Activated CD4-positive, alpha-beta T cell treated with anti-CD3 and anti-CD28 coated beads, Interleukin-2, amount 50 U/mL, for 24 hours (primary cell): ENCODE measurements around the gene MRTFA.

Experiments used
- DNase-seq, 2 donors: peaks; one replicate each; pipeline ENCODE4 v3.0.0-alpha.2; 2020; ENCODE audit warnings: low read depth in 1 of 2, low spot score in 1 of 2

The MRTFA gene

GRCh38 chr22:40434106-40434505, 202.4 kb downstream of the MRTFA start:
- no peak for DNase-seq

DNA sequence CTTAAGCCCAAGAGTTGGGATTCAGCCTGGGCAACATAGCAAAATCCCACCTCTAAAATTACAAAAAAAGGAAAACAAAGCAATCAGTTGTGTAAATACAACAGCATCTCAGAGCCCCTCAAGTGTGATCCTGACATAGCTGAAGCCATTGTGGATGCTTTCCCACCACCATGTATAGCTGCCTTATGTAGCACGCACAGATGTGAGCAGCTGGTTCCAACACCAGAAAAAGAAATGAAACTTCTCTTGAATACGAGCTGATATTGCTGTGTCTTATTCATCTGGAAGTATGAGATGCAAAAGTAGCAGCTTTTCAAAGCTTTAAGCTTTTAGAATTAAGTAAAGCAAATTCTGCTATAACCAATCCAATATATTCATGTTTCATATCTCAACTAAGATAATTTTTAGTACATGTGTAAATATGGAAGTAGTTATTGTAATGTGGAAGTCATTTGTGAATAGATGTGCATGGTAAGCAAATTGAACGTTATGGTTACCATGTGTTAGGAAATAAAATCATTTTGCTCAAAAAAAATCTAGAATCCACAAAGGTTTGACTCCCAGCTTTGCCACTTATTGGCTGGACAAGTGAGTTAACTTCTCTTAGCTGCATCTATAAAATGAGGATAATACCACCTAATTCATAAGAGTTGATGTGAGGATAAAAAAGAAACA, 203.0 kb downstream of the MRTFA start:
- no peak for DNase-seq

- DNase-seq: no peak
Measured at GRCh38 chr22:40432625-40433024, 203.9 kb downstream of the MRTFA start.

DNA sequence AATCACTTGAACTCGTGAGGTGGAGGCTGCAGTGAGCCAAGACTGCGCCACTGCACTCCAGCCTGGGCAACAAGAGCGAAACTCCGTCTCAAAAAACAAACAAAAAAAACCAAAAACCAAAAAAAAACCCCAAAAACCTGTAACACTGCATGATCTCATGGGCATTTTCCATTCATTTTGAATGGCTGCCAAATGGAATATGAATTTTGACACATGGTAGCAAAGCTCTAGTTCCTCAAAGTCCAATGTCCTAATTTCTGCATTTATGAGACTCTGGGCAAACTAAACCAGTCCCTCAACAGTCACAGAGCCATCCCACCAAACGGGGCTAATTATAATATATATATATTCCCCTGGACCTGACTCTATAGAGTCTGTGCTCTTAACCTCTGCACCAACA, 204.4 kb downstream of the MRTFA start:
- DNase-seq: no peak

GRCh38 chr22:40430991-40431390, 205.5 kb downstream of the MRTFA start:
- DNase-seq: no peak

DNA sequence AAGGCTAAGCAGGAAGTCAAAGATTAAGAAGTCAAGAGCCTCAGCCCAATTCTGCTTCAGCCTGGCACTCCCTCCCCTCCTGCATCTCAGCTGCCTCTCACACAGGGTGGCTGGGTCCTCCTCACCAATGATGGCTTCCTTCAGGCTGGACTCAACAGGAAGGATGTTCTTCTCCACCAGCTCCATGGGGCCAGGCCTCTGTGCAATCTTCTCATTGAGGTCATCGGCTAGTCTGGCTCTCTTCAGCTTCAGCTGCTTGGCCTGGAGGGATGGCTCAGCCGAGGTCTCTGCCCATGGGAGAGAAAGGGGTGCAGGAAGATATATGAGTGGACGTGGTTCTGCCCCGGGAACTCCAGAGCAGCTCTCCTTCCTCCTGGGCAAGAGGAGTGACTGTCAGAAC, 207.0 kb downstream of the MRTFA start:
- no peak for DNase-seq

DNA sequence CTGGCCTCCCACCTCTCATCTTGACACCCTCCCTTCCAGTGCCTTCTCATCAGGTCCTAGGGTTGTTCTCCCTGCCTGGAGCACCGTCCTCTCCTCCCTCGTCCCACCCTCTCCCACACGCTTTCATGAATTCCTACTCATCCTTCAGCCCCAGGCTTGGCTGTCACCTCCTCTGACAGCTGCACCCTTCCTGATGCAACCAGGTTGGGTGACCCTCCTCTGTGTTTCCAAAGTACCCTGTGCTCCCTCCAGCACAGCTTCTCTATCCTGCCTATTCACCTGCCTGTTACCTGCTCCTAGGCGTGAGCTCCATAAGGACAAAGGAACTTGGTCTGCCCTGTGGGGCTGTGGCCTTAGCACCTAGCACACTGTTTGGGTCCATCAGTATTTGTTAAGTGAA, 207.7 kb downstream of the MRTFA start:
- no peak for DNase-seq

DNA sequence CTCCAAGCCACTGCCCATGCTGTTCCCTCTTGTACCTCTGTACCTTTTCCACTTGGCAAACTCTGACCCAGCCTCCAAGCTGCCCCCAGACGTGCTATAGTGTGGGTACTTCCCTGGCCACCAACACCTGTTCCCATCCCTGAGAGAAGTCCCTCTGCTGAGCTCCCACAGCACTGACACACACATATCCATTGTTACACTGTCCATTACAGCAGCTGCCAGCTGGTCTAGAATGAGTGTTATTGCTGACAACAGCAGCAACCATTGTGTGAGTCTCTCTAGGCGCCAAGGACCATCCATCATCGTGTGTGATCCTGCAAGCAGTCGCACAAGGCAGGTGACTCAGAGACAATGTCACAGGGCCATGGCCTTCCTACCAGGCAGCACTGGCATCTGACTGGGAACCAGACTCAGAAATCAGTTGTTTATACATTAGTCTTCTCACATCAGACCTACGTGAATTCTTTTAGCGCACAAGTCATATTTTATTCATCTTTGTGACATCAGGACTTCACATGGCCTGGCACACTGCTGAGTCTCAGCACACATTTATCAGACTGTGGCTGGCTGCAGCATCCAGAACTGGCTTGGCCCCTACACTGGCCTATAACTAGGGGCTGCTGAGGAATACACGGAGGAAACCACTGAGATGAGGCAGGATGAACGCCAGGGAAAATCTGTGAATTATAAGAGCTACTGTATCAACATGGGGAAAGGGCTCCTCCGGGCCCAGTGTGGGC, 209.8 kb downstream of the MRTFA start:
- DNase-seq: no peak

DNA sequence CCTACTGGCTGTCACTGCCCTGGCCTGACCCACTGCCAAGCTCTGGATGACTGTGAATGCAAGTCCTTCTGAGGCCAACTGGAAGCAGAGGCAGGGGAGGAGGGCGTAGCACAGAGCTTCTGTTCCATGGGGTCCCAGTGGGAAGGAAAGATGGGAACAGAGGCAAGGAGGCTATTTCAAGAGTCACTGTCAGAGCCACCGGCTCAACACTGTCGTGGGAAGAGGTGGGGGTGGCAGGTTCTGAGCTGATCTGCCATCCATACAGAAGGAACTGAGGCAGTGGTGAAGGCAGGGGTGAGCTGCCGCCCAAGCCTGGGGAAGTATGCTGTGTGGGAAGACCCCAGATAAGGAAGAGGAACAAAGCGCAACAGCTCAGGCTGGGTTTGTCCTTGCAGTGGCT, 211.4 kb downstream of the MRTFA start:
- no peak for DNase-seq

DNA sequence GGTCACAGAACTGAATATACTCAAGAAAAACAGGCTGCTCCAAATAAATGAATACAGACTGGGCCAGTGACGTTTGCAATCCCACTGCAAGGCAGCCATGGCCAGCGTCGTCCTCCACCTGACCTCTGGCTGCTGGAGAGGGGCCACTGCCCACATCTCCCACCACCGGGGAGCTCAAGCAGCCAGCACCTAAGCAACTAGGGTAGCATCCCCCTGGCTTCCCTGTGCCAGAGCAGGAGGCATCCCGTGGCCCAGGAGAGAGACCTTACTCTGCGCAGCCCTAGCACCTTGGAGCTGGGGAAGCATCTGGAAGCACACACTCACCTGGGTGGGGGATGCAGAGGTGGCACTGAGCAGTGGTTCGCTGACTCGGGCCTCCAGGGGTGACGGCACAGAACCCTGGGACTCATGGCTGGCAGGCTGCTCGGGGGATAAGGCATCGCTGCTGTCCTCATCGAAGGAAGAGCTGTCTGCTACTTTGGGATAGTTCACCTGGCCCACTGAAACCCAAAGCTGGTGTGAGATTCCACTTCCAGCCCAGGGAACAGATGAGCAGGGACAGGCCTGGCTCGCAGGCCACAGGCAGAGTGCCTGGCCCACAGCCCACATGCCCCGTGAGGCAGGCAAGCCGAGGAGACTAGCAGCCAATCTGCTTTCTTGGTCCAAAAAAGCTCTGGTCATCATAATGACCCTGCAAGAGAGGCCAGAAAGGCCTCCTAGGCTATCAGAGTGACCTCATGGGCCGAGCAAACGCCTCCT, 212.5 kb downstream of the MRTFA start:
- no peak for DNase-seq

GRCh38 chr22:40423310-40423688, 213.2 kb downstream of the MRTFA start:
- no peak for DNase-seq

- no peak for DNase-seq
Measured at GRCh38 chr22:40422558-40423309, 213.8 kb downstream of the MRTFA start.

DNA sequence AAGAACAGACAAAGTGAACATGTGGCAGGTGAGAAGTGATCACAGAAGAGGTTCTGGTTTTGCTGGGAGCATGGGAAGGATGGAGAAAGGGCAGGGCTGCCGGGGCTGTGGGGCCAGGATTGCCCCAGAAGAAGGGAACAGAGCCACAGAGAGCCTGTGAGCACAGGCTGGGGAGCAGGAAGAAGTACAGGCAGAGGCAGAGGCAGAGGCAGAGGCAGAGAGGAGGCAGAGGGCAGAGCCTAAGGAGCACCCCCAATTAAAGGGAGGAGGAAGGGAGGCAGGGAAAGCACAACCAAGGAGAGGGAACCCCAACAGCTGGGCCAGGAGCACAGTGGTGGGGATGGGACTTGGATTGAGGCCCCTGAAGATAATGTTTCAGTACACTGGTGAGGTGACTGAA, 214.6 kb downstream of the MRTFA start:
- DNase-seq: no peak

- no peak for DNase-seq
Measured at GRCh38 chr22:40421082-40421350, 215.5 kb downstream of the MRTFA start.

DNA sequence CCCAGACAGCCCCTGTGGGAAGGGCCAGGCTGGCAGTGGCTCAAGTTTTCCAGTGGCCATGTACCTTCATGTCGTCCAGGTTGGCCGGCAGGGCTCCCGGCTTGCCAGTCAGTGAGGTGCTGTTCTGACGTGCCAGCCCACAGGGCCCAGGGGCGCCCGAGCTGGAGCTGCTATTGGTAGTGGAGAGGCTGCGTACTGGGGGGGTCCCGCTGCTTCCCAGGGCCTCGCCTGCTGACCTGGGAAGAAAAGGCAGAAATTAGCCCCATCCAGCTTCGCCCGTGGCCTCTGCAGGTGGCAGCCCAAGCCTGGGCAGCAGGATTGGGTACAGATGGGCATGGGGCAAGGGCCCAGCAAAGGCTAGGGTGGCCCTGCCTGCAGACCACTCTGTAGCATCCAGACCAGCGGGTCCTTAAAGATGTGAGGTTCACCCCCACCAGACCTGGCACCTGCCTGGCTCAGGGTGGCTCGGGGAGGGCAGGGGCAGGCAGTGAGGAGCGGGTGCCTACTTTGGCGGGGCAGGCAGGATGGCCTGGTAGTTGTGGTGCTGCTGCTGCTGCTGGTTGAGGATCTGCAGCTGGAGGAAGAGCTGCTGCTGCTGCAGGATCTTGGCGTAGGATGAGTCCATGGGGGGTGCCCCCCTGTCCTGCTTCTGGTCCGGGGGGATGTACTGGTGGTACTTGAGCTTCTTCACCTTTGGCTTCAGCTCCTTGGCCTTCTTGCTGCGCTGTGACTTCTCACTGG, 216.0 kb downstream of the MRTFA start:
- no peak for DNase-seq

- DNase-seq: no peak
Measured at GRCh38 chr22:40419718-40420117, 216.8 kb downstream of the MRTFA start.

DNA sequence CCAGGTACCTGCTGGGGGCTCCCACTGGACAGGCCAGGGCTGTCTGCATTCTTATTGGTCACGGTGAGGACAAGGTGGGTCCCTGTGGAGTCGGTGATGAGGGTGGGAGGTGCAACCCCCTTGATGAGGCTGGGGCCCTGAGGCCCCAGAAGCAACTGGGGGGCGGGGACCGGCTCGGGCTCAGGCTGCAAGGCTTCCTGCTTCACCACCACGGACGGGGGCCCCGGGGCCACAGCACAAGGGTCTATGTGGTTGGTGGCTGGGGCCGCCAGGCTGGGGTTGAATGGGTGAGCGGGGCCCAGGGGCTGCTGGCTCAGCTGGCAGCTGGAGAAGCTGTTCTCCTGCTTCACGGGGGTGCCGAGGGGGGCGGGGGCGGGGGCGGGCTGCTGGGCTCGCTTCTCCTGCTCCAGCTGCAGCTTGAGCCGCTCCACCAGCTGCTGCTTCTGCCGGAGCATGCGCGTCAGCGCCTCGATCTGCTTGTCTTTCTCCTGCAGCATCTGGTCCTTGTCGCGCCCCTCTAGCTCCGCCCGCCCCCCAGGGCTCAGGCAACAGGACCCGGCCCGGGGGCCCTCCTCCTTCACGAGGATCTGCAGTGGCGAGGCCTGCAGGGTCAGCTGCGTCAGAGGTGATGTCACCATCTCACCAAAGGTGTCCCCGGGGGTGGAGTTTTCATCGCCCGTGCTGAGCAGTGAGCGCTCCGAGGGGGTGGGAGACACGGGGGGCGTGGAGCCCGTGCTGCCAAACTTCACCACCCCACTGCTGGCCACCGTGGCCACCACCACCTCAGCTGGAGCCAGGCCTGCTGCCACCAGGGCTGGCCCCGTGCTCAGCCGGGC, 217.9 kb downstream of the MRTFA start:
- DNase-seq: no peak

- DNase-seq: no peak
Measured at GRCh38 chr22:40417881-40418280, 218.6 kb downstream of the MRTFA start.

GRCh38 chr22:40417041-40417440, 219.5 kb downstream of the MRTFA start:
- DNase-seq: no peak

DNA sequence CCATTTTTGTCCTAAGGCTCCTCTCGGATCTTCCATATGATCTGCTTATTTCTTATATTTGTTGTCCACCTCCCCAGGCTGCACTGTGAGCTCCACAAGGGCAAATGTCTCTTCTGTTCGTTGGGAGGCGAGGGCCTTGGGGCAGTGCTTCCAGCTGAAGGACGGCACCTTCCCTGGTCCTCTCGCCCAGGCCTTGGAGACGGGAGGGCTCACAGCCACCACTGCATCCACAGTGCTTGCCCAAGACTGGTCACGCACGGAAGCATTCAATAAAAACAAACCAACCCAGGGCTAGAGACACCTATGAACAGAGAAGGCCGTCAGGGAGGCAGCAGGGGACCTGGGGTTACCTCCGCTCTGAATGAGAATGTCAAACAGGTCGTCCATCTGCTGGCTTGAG, 219.9 kb downstream of the MRTFA start:
- no peak for DNase-seq
